22Rv1 (cell line): ENCODE measurements around the gene AIG1.

Experiments
- H3K27ac ChIP-seq: fragments of 450-650 bp; 2 replicates; pipeline ENCODE4 v1.5.1; 2017
- CTCF ChIP-seq: fragments of 450-650 bp; IDR thresholded peaks from 2 replicates; pipeline ENCODE4 v1.5.1; 2017; ENCODE audit warnings: mild to moderate bottlenecking
- ZFX ChIP-seq: fragments of 450-650 bp; IDR thresholded peaks from 2 replicates; pipeline ENCODE4 v1.6.1; 2017; ENCODE audit warnings: antibody characterized with exemption, borderline replicate concordance

Gene AIG1

GRCh38 chr6:143087856-143088255 lies 27.2 kb downstream of the AIG1 start:
- TF ChIP-seq CTCF (no peak), ZFX (no peak)
- no peak overlapping the region for H3K27ac ChIP-seq

DNA sequence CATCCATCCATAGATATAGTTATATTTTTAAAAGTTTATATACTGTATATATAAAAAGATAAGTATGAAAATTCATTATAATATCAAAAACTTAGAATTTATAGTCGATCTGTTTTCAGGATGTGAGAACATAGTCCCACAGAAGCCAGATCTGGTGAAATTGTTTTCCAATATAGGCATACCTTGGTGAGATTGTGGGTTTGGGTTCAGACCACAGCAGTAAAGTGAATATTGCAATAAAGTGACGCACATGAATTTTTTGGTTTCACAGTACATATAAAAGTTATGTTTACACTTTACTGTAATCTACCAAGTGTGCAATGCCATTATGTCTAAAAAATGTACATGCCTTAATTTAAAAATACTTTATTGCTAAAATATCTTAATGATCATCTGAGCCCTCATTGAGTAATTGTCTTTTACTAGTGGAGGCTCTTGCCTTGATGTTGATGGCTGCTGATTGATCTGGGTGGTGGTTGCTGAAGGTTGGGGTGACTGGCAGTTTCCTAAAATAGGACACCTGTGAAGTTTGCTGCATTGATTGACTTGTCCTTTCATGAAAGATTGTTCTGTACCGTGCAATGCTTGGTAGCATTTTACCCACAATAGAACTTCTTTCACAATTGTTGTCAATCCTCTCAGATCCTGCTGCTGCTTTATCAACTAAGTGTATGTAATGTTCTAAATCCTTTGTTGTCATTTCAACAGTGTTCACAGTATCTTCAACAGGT lies 29.8 kb downstream of the AIG1 start:
- no peak for TF ChIP-seq CTCF
- no peak for TF ChIP-seq ZFX
- H3K27ac ChIP-seq: no peak overlapping the region

DNA sequence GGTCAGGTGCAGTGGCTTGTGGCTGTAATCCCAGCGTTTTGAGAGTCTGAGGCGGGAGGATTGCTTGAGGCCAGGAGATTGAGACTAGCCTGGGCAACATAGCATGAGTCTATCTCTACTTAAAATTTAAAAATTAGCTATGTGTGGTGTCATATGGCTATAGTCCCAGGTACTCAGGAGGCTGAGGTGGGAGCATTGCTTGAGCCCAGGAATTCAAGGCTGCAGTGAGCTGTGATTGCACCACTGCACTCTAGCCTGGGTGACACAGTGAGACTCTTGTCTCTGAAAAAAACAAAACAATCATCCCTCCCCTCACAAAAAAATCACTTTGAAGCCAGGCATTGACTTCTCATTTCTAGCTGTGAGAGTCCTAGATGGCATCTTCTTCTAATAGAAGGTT lies 32.1 kb downstream of the AIG1 start:
- no peak overlapping the region for H3K27ac ChIP-seq
- TF ChIP-seq CTCF (no peak), ZFX (no peak)

- TF ChIP-seq CTCF (no peak), ZFX (no peak)
- H3K27ac ChIP-seq: no peak overlapping the region
These were observed 32.6 kb downstream of the AIG1 start for GRCh38 chr6:143093290-143093689.

DNA sequence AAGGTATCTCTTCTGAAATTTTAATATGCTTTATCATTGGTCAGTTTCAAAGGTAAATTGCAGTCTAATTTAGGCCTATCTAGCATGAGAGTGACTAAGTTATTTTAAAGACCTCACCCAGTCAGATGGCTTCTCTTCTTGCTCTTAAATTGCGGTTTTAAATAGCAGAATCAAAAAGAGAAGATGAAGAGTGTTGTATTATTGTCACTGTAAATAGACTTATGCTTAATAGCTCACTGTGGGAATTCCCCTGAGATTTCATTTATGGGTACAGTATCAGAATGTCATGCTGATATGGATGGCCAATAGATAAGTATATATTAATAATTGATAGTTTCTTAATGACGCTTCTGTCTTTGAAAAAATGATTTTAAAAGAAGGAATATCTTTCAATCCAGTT lies 35.7 kb downstream of the AIG1 start:
- TF ChIP-seq ZFX: no peak
- TF ChIP-seq CTCF: no peak
- no peak overlapping the region for H3K27ac ChIP-seq

GRCh38 chr6:143097224-143097795 lies 36.6 kb downstream of the AIG1 start:
- no peak overlapping the region for H3K27ac ChIP-seq
- no peak for TF ChIP-seq ZFX
- TF ChIP-seq CTCF: no peak

DNA sequence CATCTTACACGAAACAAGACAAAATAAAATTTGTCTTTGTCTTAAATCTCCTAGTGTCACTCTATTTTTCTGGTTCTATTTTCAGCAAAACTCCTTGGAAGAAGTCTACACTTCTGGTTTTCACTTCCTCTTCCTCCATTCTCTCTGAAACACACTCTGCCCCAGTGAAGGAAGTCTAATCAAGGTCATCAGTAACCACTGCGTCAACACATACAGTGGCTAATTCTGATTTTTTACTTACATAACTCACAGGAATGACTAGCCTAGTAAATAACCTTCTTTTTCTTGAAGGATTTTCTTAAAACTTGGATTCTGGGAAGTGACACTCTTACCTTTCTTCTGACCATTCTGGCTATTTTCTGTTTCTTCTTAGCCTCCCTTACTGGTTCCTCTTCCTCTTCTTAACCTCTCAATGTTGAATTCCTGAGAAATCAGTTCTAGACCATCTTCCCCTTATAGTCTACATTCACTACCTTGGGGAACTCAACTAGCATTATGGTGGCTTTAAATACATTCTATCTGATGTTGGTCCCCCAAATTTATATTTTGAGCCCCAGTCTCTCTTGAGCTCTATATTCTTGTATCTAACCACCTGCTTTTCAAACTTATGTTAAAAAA lies 37.5 kb downstream of the AIG1 start:
- H3K27ac ChIP-seq: no peak overlapping the region
- TF ChIP-seq ZFX (no peak), CTCF (no peak)
